Subcutaneous adipose tissue (tissue), 4 donors: ENCODE measurements around the gene PAX8. TPM values are rescaled to one million over a fixed set of nuclear protein-coding genes. Genes with fewer than 3 reads are reported as not detected.

Experiments used
- CTCF ChIP-seq: fragments of 450-650 bp; IDR thresholded peaks from one replicate; pipeline ENCODE4 v1.5.1; 2016; ENCODE audit warnings: low read depth, mild to moderate bottlenecking, control low read depth, antibody characterized with exemption, moderate library complexity
- total RNA-seq, 4 donors: library from RNA; depleted of rRNA; stranded (reverse); fragments of >200 nt; gene quantifications; one replicate each; pipeline ENCODE4 v1.1.0, GENCODE V29; 2016

PAX8 gene
- total RNA-seq, 4 donors from 2014 or later, result 2.8 to 10.7 (median 5.8) TPM

- TF ChIP-seq CTCF, result no peak
These were observed 112.5 kb downstream of the PAX8 start for GRCh38 chr2:113166187-113166645.

Other genes starting within 250 kb of the PAX8 start
- gene IL36B, start 226.1 kb downstream of the PAX8 start, total RNA-seq, result not detected
- not detected for gene IL36RN, start 219.7 kb downstream of the PAX8 start, total RNA-seq
- not detected for gene IL1F10, start 211.0 kb downstream of the PAX8 start, total RNA-seq
- 100 to 1,000 TPM in 1 of 4 donors, 1 to 10 TPM in 2, under 1 TPM in 1; 0.98 to 105 (median 6.0) TPM for gene IL1RN, start 151.3 kb downstream of the PAX8 start, total RNA-seq
- gene PSD4, start 105.0 kb downstream of the PAX8 start, total RNA-seq, result 10 to 100 TPM in 1 of 4 donors, 1 to 10 TPM in 3; 2.8 to 14.8 (median 5.6) TPM
- 10 to 100 TPM; 23.3 to 27.5 (median 26.1) TPM for gene ZNG1B, start 158.8 kb upstream of the PAX8 start, total RNA-seq
- under 1 TPM in 1 of 4 donors, not detected in 3; 0.17 TPM for gene FOXD4L1, start 219.7 kb upstream of the PAX8 start, total RNA-seq